SIG-M5 treated with dmso at 0.1 percent for 504 hours (cell line): Measurements from ENCODE around the gene TXK.
A peak's percentile ranks its signal among the peaks of the same experiment; 100 is the strongest.

Experiments used
- DNase-seq: peaks from one replicate; lab custom pipeline; 2025; ENCODE audit not compliant: unreplicated experiment; lab: John Stamatoyannopoulos, UW

TXK gene

GRCh38 chr4:48064349-48064748 is 69.7 kb downstream of the TXK start:
- no peak for DNase-seq

GRCh38 chr4:48058617-48059530 is 75.2 kb downstream of the TXK start:
- no peak for DNase-seq

- no peak for DNase-seq
These were observed 83.0 kb downstream of the TXK start for GRCh38 chr4:48051078-48051477.

- DNase-seq, result no peak
These were observed 84.6 kb downstream of the TXK start for GRCh38 chr4:48049483-48049882.

- no peak for DNase-seq
These were observed 86.2 kb downstream of the TXK start for GRCh38 chr4:48047896-48048295.

GRCh38 chr4:48047421-48047844 is 86.6 kb downstream of the TXK start:
- peak; percentile 78 for DNase-seq

GRCh38 chr4:48046059-48046458 is 88.0 kb downstream of the TXK start:
- DNase-seq, result no peak

GRCh38 chr4:48044298-48044697 is 89.8 kb downstream of the TXK start:
- DNase-seq, result no peak

GRCh38 chr4:48043504-48043903 is 90.5 kb downstream of the TXK start:
- no peak for DNase-seq

- DNase-seq, result no peak
These were observed 91.0 kb downstream of the TXK start for GRCh38 chr4:48042979-48043461.

- no peak for DNase-seq
These were observed 92.4 kb downstream of the TXK start for GRCh38 chr4:48041535-48042137.

GRCh38 chr4:48039561-48039960 is 94.5 kb downstream of the TXK start:
- no peak for DNase-seq

- no peak for DNase-seq
These were observed 95.4 kb downstream of the TXK start for GRCh38 chr4:48038666-48039065.

- no peak for DNase-seq
These were observed 97.0 kb downstream of the TXK start for GRCh38 chr4:48037117-48037462.

- DNase-seq, result no peak
These were observed 98.1 kb downstream of the TXK start for GRCh38 chr4:48035952-48036351.

- peak; percentile 24 for DNase-seq
These were observed 100.1 kb downstream of the TXK start for GRCh38 chr4:48033825-48034413.

GRCh38 chr4:48033412-48033811 is 100.6 kb downstream of the TXK start:
- no peak for DNase-seq

GRCh38 chr4:48032721-48033120 is 101.3 kb downstream of the TXK start:
- no peak for DNase-seq

- DNase-seq, result no peak
These were observed 102.1 kb downstream of the TXK start for GRCh38 chr4:48031802-48032525.

- no peak for DNase-seq
These were observed 103.6 kb downstream of the TXK start for GRCh38 chr4:48030470-48030869.

- DNase-seq, result no peak
These were observed 105.4 kb downstream of the TXK start for GRCh38 chr4:48028696-48029095.
